H1 (cell line): ENCODE results near the gene SLC35D3. TPM values are rescaled to one million over a fixed set of nuclear protein-coding genes. Genes with fewer than 3 reads are reported as not detected.

Source experiments
- CTCF ChIA-PET: fragments of 300-600 bp; sonication (Branson Sonifier 250); formaldehyde crosslinking; loops from one replicate; lab custom pipeline; 2021; ENCODE audit not compliant: partially characterized antibody; lab: Charles Lee
- POLR2A ChIA-PET: fragments of 300-600 bp; sonication (Branson Sonifier 250); formaldehyde crosslinking; loops from one replicate; lab custom pipeline; 2021; ENCODE audit warnings: inconsistent platforms; ENCODE audit not compliant: partially characterized antibody; lab: Charles Lee
- DNase-seq, 2 experiments: peaks; one replicate each; pipeline versions ENCODE4 v3.0.0 to v3.0.0-alpha.2; 2010 to 2022; ENCODE audit warnings: low spot score in 2 of 2, low read depth in 1 of 2, mixed read lengths in 1 of 2
- FAIRE-seq: peaks from 2 replicates; lab custom pipeline; 2011; peaks lifted over from hg19 to GRCh38; lab: Jason Lieb, UNC
- H2AFZ ChIP-seq: 2 replicates; pipeline ENCODE4 v1.8.1; 2012; ENCODE audit warnings: low read length, inconsistent platforms
- H2AK5ac ChIP-seq: 2 replicates; pipeline ENCODE4 v1.6.1; 2013; ENCODE audit warnings: low read depth, low read length
- H2BK120ac ChIP-seq: replicated peaks from 2 replicates; pipeline ENCODE3; 2013; ENCODE audit warnings: low read depth, low read length, inconsistent platforms
- H2BK12ac ChIP-seq: 2 replicates; pipeline ENCODE4 v1.6.1; 2013; ENCODE audit warnings: low read depth, low read length
- H2BK15ac ChIP-seq: 2 replicates; pipeline ENCODE4 v1.6.1; 2013; ENCODE audit warnings: low read length
- H2BK20ac ChIP-seq: 2 replicates; pipeline ENCODE4 v1.6.1; 2013; ENCODE audit warnings: low read length
- H2BK5ac ChIP-seq: 2 replicates; pipeline ENCODE4 v1.6.1; 2013; ENCODE audit warnings: low read depth, low read length
- H3K14ac ChIP-seq: 2 replicates; pipeline ENCODE4 v1.6.1; 2013; ENCODE audit warnings: inconsistent platforms; ENCODE audit not compliant: insufficient read length
- H3K18ac ChIP-seq: 2 replicates; pipeline ENCODE4 v1.6.1; 2013; ENCODE audit warnings: low read length; ENCODE audit errors: extremely low read depth
- H3K23ac ChIP-seq: 2 replicates; pipeline ENCODE4 v1.6.1; 2013; ENCODE audit warnings: inconsistent platforms; ENCODE audit not compliant: insufficient read length
- H3K23me2 ChIP-seq: 2 replicates; pipeline ENCODE4 v1.6.1; 2013; ENCODE audit warnings: low read depth, low read length
- H3K27ac ChIP-seq: 2 replicates; pipeline ENCODE4 v1.6.1; 2011; ENCODE audit warnings: low read depth, low read length, inconsistent platforms
- H3K27me3 ChIP-seq, 4 experiments: replicated peaks in 1 of 4; 1 replicate in 1 of 4; 2 replicates in 3 of 4; pipeline versions ENCODE4 v1.6.1 to v1.8.1; 2011 to 2013; ENCODE audit warnings: low read length in 3 of 4, mild to moderate bottlenecking in 3 of 4, inconsistent platforms in 2 of 4, mixed read lengths in 2 of 4, moderate library complexity in 1 of 4; ENCODE audit not compliant: control insufficient read depth in 3 of 4, insufficient read depth in 3 of 4; ENCODE audit errors: extremely low read depth in 1 of 4
- H3K36me3 ChIP-seq, 4 experiments: 2 replicates each; pipeline versions ENCODE4 v1.6.1 to v1.8.1; 2011 to 2013; ENCODE audit warnings: mild to moderate bottlenecking in 4 of 4, low read length in 3 of 4, moderate library complexity in 2 of 4, control low read depth in 1 of 4, inconsistent platforms in 1 of 4; ENCODE audit not compliant: insufficient read depth in 4 of 4, control insufficient read depth in 2 of 4
- H3K4ac ChIP-seq: replicated peaks from 2 replicates; pipeline ENCODE3; 2013; ENCODE audit warnings: low read length, low read depth, mixed read lengths, inconsistent platforms; ENCODE audit not compliant: insufficient read length
- H3K4me1 ChIP-seq, 4 experiments: replicated peaks in 1 of 4; 1 replicate in 1 of 4; 2 replicates in 3 of 4; pipeline versions ENCODE4 v1.6.1 to v1.8.1; 2011 to 2013; ENCODE audit warnings: low read length in 3 of 4, inconsistent platforms in 2 of 4, mixed read lengths in 1 of 4; ENCODE audit not compliant: insufficient read depth in 4 of 4, control insufficient read depth in 3 of 4
- H3K4me2 ChIP-seq, 2 experiments: 2 replicates each; pipeline versions ENCODE4 v1.6.1 to v1.8.1; 2011 to 2013; ENCODE audit warnings: low read depth in 2 of 2, low read length in 2 of 2, control low read depth in 1 of 2, inconsistent platforms in 1 of 2, mild to moderate bottlenecking in 1 of 2; ENCODE audit not compliant: insufficient read depth in 1 of 2
- H3K4me3 ChIP-seq, 4 experiments: fragments of 200-600, 300-600 bp in 1 of 4; sonication (generic), shearing (Covaris generic), sonication (Bioruptor Twin) in 1 of 4; 2 replicates each; pipeline versions ENCODE4 v1.5.1 to v1.8.1; 2011 to 2016; ENCODE audit warnings: low read length in 4 of 4, low read depth in 3 of 4, control low read depth in 2 of 4, inconsistent platforms in 2 of 4, mild to moderate bottlenecking in 2 of 4, mixed read lengths in 1 of 4, moderate library complexity in 1 of 4; ENCODE audit not compliant: insufficient read depth in 2 of 4; ENCODE audit errors: extremely low read depth in 1 of 4
- H3K56ac ChIP-seq: replicated peaks from 2 replicates; pipeline ENCODE3; 2013; ENCODE audit warnings: low read depth, mild to moderate bottlenecking, mixed read lengths, low read length, inconsistent platforms; ENCODE audit not compliant: insufficient read length
- H3K79me1 ChIP-seq: 2 replicates; pipeline ENCODE4 v1.6.1; 2013; ENCODE audit warnings: low read depth, low read length, control low read depth
- H3K79me2 ChIP-seq, 2 experiments: 2 replicates each; pipeline versions ENCODE4 v1.6.1 to v1.8.1; 2012 to 2013; ENCODE audit warnings: low read length in 2 of 2, mild to moderate bottlenecking in 2 of 2, inconsistent platforms in 1 of 2; ENCODE audit not compliant: insufficient read depth in 2 of 2, control insufficient read depth in 1 of 2
- H3K9ac ChIP-seq, 4 experiments: replicated peaks in 1 of 4; 1 replicate in 1 of 4; 2 replicates in 3 of 4; pipeline versions ENCODE4 v1.6.1 to v1.8.1; 2011 to 2013; ENCODE audit warnings: low read depth in 3 of 4, low read length in 3 of 4, control low read depth in 2 of 4, mild to moderate bottlenecking in 2 of 4, moderate library complexity in 2 of 4, inconsistent platforms in 1 of 4; ENCODE audit errors: extremely low read depth in 1 of 4
- H3K9me3 ChIP-seq, 2 experiments: 2 replicates each; pipeline versions ENCODE4 v1.6.1 to v1.8.1; 2012 to 2013; ENCODE audit warnings: mild to moderate bottlenecking in 2 of 2, moderate library complexity in 2 of 2, control low read depth in 1 of 2, inconsistent platforms in 1 of 2, low read depth in 1 of 2, low read length in 1 of 2, mixed read lengths in 1 of 2; ENCODE audit not compliant: insufficient read depth in 2 of 2
- H4K20me1 ChIP-seq, 2 experiments: replicated peaks in 1 of 2; 2 replicates each; pipeline versions ENCODE3 to v1.8.1; 2011 to 2013; ENCODE audit warnings: inconsistent platforms in 2 of 2, low read length in 2 of 2, mild to moderate bottlenecking in 1 of 2; ENCODE audit not compliant: insufficient read depth in 2 of 2, control insufficient read depth in 1 of 2
- H4K5ac ChIP-seq: 2 replicates; pipeline ENCODE4 v1.6.1; 2013; ENCODE audit warnings: low read length, low read depth, mixed read lengths, inconsistent platforms; ENCODE audit not compliant: insufficient read length
- H4K8ac ChIP-seq: 2 replicates; pipeline ENCODE4 v1.8.0; 2013; ENCODE audit warnings: mild to moderate bottlenecking, moderate library complexity, low read length, inconsistent platforms; ENCODE audit not compliant: insufficient read depth; ENCODE audit errors: extremely low read depth
- H4K91ac ChIP-seq: replicated peaks from 2 replicates; pipeline ENCODE3; 2013; ENCODE audit warnings: low read length, mixed read lengths, inconsistent platforms; ENCODE audit not compliant: insufficient read length
- ASH2L ChIP-seq: fragments of 200-600, 300-600 bp; sonication (generic); IDR thresholded peaks from one replicate; pipeline ENCODE4 v1.7.1; 2017; ENCODE audit warnings: low read length
- BCL11A ChIP-seq, 2 experiments: IDR thresholded peaks; one replicate each; pipeline ENCODE4 v1.6.1; 2011; ENCODE audit warnings: low read depth in 2 of 2, low read length in 2 of 2, mild to moderate bottlenecking in 2 of 2
- EP300 ChIP-seq, 2 experiments: IDR thresholded peaks; 1 replicate in 1 of 2; 2 replicates in 1 of 2; pipeline ENCODE4 v1.6.1; 2011 to 2012; ENCODE audit warnings: low read depth in 2 of 2, low read length in 2 of 2, mild to moderate bottlenecking in 2 of 2, borderline replicate concordance in 1 of 2, inconsistent platforms in 1 of 2, moderate library complexity in 1 of 2
- GABPA ChIP-seq: IDR thresholded peaks from 2 replicates; pipeline ENCODE4 v1.6.1; 2011; ENCODE audit warnings: mild to moderate bottlenecking, low read length, moderate library complexity, borderline replicate concordance; ENCODE audit not compliant: insufficient read depth
- HDAC6 ChIP-seq: IDR thresholded peaks from one replicate; pipeline ENCODE4 v1.7.1; 2012; ENCODE audit warnings: low read depth, mild to moderate bottlenecking, inconsistent platforms, low read length, moderate library complexity
- KDM4A ChIP-seq: IDR thresholded peaks from one replicate; pipeline ENCODE4 v1.7.1; 2012; ENCODE audit warnings: low read depth, mild to moderate bottlenecking, moderate library complexity, low read length, inconsistent platforms; ENCODE audit not compliant: severe bottlenecking
- RAD21 ChIP-seq, 2 experiments: IDR thresholded peaks in 1 of 2; conservative IDR thresholded peaks in 1 of 2; 2 replicates each; pipeline ENCODE4 v1.6.1; 2011; ENCODE audit warnings: low read depth in 2 of 2, low read length in 2 of 2, improper control_type of control experiment in 1 of 2, inconsistent platforms in 1 of 2, mild to moderate bottlenecking in 1 of 2, moderate library complexity in 1 of 2
- RXRA ChIP-seq: IDR thresholded peaks from 2 replicates; pipeline ENCODE4 v1.6.1; 2011; ENCODE audit warnings: low read depth, mild to moderate bottlenecking, low read length, moderate library complexity; ENCODE audit not compliant: insufficient read depth
- SIX5 ChIP-seq: IDR thresholded peaks from 2 replicates; pipeline ENCODE4 v1.6.1; 2011; ENCODE audit warnings: mild to moderate bottlenecking, low read depth, low read length
- SP2 ChIP-seq: IDR thresholded peaks from 2 replicates; pipeline ENCODE4 v1.6.1; 2012; ENCODE audit warnings: mild to moderate bottlenecking, low read length, inconsistent platforms
- SRF ChIP-seq: IDR thresholded peaks from 2 replicates; pipeline ENCODE4 v1.6.1; 2011; ENCODE audit warnings: mild to moderate bottlenecking, low read depth, low read length, moderate library complexity
- TAF1 ChIP-seq: IDR thresholded peaks from 2 replicates; pipeline ENCODE4 v1.6.1; 2011; ENCODE audit warnings: mild to moderate bottlenecking, low read depth, low read length
- TEAD4 ChIP-seq: IDR thresholded peaks from 2 replicates; pipeline ENCODE4 v1.6.1; 2012; ENCODE audit warnings: low read depth, low read length, inconsistent platforms, mixed read lengths
- WGBS, 2 experiments: shearing (Covaris generic) in 1 of 2; methylation state at CpG; one replicate each; pipeline versions ENCODE4 v1.1.6 to v1.1.7; 2013 to 2015; ENCODE audit warnings: low lambda C conversion rate in 2 of 2, mixed read lengths in 2 of 2, inconsistent platforms in 1 of 2, low coverage in 1 of 2, missing lambda C conversion rate in 1 of 2; ENCODE audit not compliant: insufficient replicate concordance in 2 of 2, insufficient coverage in 1 of 2, insufficient read length in 1 of 2; ENCODE audit errors: extremely low coverage in 1 of 2, missing lambda C conversion rate in 1 of 2; 5-methylcytosine and 5-hydroxymethylcytosine counted together
- polyA plus RNA-seq, 7 experiments: library from polyadenylated mRNA; depleted of rRNA in 3 of 7; stranded (reverse) in 5 of 7; unstranded in 2 of 7; fragments of >200 nt in 5 of 7; fragments of 200-250 nt in 2 of 7; gene quantifications; 1 replicate in 5 of 7; 2 replicates in 1 of 7; 4 replicates in 1 of 7; pipeline versions ENCODE4 v1.2.1 to v1.2.3, GENCODE V29; 2011 to 2013; ENCODE audit warnings: missing spikeins in 2 of 7, mixed read lengths in 2 of 7
- total RNA-seq: library from RNA; stranded (reverse); fragmentation: NEBNext Ultra II Directional; extraction: Animal tissue kit (Norgen Biotek cat#: 25700); gene quantifications from 2 replicates; pipeline ENCODE4 v1.2.1, GENCODE V29; 2021
- TF ChIP-seq, protein P1 (sequence below): IDR thresholded peaks from 2 replicates; pipeline ENCODE4 v1.6.1; 2012; ENCODE audit warnings: inconsistent platforms

Gene SLC35D3
- total and polyA plus RNA-seq, 2 of the 8 experiments (the other 6 are each of a cell fraction or from before 2014, with no cell fraction given): 0.27 to 0.39 TPM

DNA sequence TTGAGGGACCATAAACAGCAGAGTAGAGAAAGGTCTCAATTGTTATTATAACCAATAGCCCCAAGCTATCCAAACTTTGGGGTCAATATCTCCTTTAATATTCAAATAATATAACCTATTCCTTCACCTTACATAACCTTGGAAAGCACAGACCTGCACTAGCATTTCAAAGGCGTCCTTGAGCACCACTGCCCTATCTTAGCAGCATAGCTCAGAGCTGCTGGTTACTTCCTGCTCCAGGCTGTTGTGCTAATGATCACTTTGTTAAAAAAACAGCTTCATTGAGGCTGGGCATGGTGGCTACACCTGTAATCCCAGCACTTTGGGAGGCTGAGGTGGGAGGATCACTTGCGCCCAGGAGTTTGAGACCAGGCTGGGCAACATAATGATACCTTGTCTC is 10.5 kb downstream of the SLC35D3 start:
- Histone ChIP-seq H4K5ac (no peak overlapping the region), H4K8ac (no peak overlapping the region), H3K9ac (no peak overlapping the region), H2BK15ac (no peak overlapping the region), H3K79me2 (no peaks in the 10 kb centered on the region), H2BK120ac (no peak overlapping the region), H3K36me3 (no peaks in the 10 kb centered on the region), H3K18ac (no peak overlapping the region), H3K4me2 (no peak overlapping the region), H2BK20ac (no peak overlapping the region), H2AK5ac (no peak overlapping the region), H3K56ac (no peak overlapping the region), H3K4me1 (peaks cover 0 to 4% (median 1%) of the 10 kb centered on the region in 4 experiments; a peak in 2 of 7 replicates), H2BK5ac (no peak overlapping the region), H3K4ac (no peak overlapping the region), H3K9me3 (no peaks in the 10 kb centered on the region), H3K4me3 (no peak overlapping the region), H3K14ac (no peak overlapping the region), H3K23ac (no peak overlapping the region), H3K79me1 (no peaks in the 10 kb centered on the region), H3K27ac (no peak overlapping the region), H4K91ac (no peak overlapping the region), H2BK12ac (no peak overlapping the region), H4K20me1 (no peaks in the 10 kb centered on the region), H2AFZ (no peak overlapping the region), H3K27me3 (no peaks in the 10 kb centered on the region), H3K23me2 (no peaks in the 10 kb centered on the region)
- FAIRE-seq (no peak), DNase-seq (no peak)
- WGBS, 2 experiments: 90% methylated on average over 2 of the region's 2 CpGs; no CpG with 5 or more reads in 1 of the 2 experiments
- ChIA-PET CTCF (interaction anchor here (0.6 to 1.4 kb wide), 10 partner anchors 9 to 658 kb away, joined by 3 to 5 read pairs (median 3); partner anchors contain the start of gene SLC35D3), POLR2A (interaction anchor here (0.7 to 1.1 kb wide), 2 partner anchors 26 to 75 kb away, joined by 3 to 4 read pairs; no protein-coding TSS in a partner anchor)
- no peak for TF ChIP-seq TEAD4
- TF ChIP-seq KDM4A: no peak
- no peak for TF ChIP-seq RAD21 (IDR thresholded peaks at IDR 0.05 in 1 of 2, conservative IDR thresholded peaks at IDR 0.05 in 1 of 2; ENCODE audit: low read depth in 2 of 2, low read length in 2 of 2)
- TF ChIP-seq RXRA: no peak
- no peak for TF ChIP-seq ASH2L
- no peak for TF ChIP-seq EP300 (IDR thresholded peaks at IDR 0.05; ENCODE audit: borderline replicate concordance in 1 of 2, low read depth in 2 of 2, low read length in 2 of 2)
- TF ChIP-seq SP2: no peak
- TF ChIP-seq BCL11A (IDR thresholded peaks at IDR 0.05; ENCODE audit: low read depth in 2 of 2, low read length in 2 of 2): no peak
- no peak for TF ChIP-seq HDAC6
- TF ChIP-seq TAF1: no peak
- TF ChIP-seq SIX5: no peak
- TF ChIP-seq GABPA: no peak
- TF ChIP-seq SRF: no peak
- TF ChIP-seq, protein P1, sequence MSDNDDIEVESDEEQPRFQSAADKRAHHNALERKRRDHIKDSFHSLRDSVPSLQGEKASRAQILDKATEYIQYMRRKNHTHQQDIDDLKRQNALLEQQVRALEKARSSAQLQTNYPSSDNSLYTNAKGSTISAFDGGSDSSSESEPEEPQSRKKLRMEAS: no peak
